Upper lobe of left lung (tissue), 4 donors: Measurements from ENCODE around the gene SHC2.

Source experiments
- EP300 ChIP-seq, 4 donors: sonication (generic); formaldehyde crosslinking; IDR thresholded peaks; one replicate each; pipeline ENCODE4 v1.5.1; 2017; ENCODE audit warnings: antibody characterized with exemption in 4 of 4, control low read depth in 2 of 4
- POLR2A ChIP-seq, 4 donors: fragments of 450-650 bp; IDR thresholded peaks; one replicate each; pipeline ENCODE4 v1.5.1; 2016 to 2017; ENCODE audit warnings: antibody characterized with exemption in 4 of 4, mild to moderate bottlenecking in 2 of 4
- POLR2AphosphoS5 ChIP-seq, 2 donors: sonication (generic); formaldehyde crosslinking; IDR thresholded peaks; one replicate each; pipeline ENCODE4 v1.5.1; 2017; ENCODE audit warnings: antibody characterized with exemption in 2 of 2
- TF ChIP-seq, protein P1 (sequence below), 6 experiments: fragments of 450-650 bp in 4 of 6; fragments of 200-600 bp in 2 of 6; sonication (generic) in 2 of 6; IDR thresholded peaks; one replicate each; pipeline ENCODE4 v1.5.1; 2016 to 2019; ENCODE audit warnings: antibody characterized with exemption in 6 of 6

DNA sequence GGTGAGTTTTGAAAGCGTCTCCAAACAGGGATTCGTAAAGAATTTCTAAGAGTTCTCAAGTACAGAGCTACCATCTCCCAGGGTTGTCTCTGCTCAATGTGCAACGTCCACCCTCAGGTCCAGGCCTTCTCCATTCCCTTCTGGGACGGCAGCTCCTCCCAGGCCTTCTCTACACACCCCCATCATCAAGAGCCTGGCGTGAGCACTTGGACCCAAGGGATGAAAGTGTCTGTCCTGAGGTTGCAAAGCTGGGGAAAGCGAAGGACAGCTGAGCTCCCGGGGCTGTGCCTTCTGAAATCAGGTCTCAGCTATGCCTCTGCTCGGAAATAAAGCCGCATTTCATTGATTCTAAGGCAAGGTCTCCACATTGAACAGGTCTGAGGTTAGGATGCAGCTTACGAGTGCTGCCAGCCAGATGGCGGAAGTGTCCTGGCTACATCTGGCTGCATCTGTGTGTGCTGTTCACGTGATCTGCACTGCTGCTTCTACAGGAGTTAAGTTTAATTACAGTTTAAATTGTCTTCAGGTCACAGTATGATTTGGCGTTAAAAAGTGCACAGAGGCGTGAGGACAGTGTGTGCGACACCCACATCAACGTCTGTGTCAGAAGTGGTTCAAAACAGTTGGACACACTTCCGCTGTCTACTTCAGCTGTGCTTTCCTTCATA is 89.2 kb downstream of the SHC2 start:
- TF ChIP-seq, protein P1, sequence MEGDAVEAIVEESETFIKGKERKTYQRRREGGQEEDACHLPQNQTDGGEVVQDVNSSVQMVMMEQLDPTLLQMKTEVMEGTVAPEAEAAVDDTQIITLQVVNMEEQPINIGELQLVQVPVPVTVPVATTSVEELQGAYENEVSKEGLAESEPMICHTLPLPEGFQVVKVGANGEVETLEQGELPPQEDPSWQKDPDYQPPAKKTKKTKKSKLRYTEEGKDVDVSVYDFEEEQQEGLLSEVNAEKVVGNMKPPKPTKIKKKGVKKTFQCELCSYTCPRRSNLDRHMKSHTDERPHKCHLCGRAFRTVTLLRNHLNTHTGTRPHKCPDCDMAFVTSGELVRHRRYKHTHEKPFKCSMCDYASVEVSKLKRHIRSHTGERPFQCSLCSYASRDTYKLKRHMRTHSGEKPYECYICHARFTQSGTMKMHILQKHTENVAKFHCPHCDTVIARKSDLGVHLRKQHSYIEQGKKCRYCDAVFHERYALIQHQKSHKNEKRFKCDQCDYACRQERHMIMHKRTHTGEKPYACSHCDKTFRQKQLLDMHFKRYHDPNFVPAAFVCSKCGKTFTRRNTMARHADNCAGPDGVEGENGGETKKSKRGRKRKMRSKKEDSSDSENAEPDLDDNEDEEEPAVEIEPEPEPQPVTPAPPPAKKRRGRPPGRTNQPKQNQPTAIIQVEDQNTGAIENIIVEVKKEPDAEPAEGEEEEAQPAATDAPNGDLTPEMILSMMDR (IDR thresholded peaks at IDR 0.05), result no peak
- TF ChIP-seq POLR2A (IDR thresholded peaks at IDR 0.05), result no peak
- TF ChIP-seq POLR2AphosphoS5 (IDR thresholded peaks at IDR 0.05), result no peak
- TF ChIP-seq EP300 (IDR thresholded peaks at IDR 0.05), result no peak
